Measurements from ENCODE around the gene EPN1. TPM values are rescaled to one million over a fixed set of nuclear protein-coding genes. Genes with fewer than 3 reads are reported as not detected.
A peak's percentile ranks its signal among the peaks of the same experiment; 100 is the strongest.

Gene EPN1
- total and polyA plus RNA-seq, 9 of the 15 experiments (the other 6 are each of a cell fraction or from before 2014, with no cell fraction given) = 0.08 to 138 (median 12.7) TPM

GRCh38 chr19:55674841-55675660, at the start of gene EPN1 (continued):
- TF ChIP-seq UBTF (IDR thresholded peaks at IDR 0.05; ENCODE audit: borderline replicate concordance in 1 of 2, low read depth in 2 of 2, low read length in 2 of 2) = peak; percentile 45 to 93; a peak in 2 of 4 replicates
- TF ChIP-seq ARHGAP35 (IDR thresholded peaks at IDR 0.05; ENCODE audit: partially characterized antibody) = no peak
- TF ChIP-seq NUFIP1 (IDR thresholded peaks at IDR 0.05; ENCODE audit: partially characterized antibody) = no peak
- no peak for TF ChIP-seq TCF7 (IDR thresholded peaks at IDR 0.05; ENCODE audit: borderline replicate concordance)
- no peak for TF ChIP-seq ZNF311 (CRISPR knock-in tag; IDR thresholded peaks at IDR 0.05)
- peak; percentile 45; the same call in 1 of the 2 replicates for TF ChIP-seq FOSL1 (tag; conservative IDR thresholded peaks at IDR 0.05)
- no peak for TF ChIP-seq ZNF133 (CRISPR knock-in tag; IDR thresholded peaks at IDR 0.05)
- TF ChIP-seq SP2 (IDR thresholded peaks at IDR 0.05; ENCODE audit: extremely low read depth, low read depth, low read length, poor library complexity, severe bottlenecking) = no peak
- no peak for TF ChIP-seq IRF2 (CRISPR knock-in tag; IDR thresholded peaks at IDR 0.05)
- no peak for TF ChIP-seq PBX2 (CRISPR knock-in tag; IDR thresholded peaks at IDR 0.05; ENCODE audit: low read depth)
- no peak for TF ChIP-seq PBX2 (tag; conservative IDR thresholded peaks at IDR 0.05; ENCODE audit: low read depth)
- TF ChIP-seq MTF1 (CRISPR knock-in tag; IDR thresholded peaks at IDR 0.05; ENCODE audit: borderline replicate concordance) = no peak
- no peak for TF ChIP-seq NBN (IDR thresholded peaks at IDR 0.05; ENCODE audit: low read depth)
- TF ChIP-seq BCL6 (CRISPR knock-in tag; IDR thresholded peaks at IDR 0.05) = no peak
- no peak for TF ChIP-seq ILK (tag; IDR thresholded peaks at IDR 0.05; ENCODE audit: borderline replicate concordance, low read depth)
- no peak for TF ChIP-seq BCOR (IDR thresholded peaks at IDR 0.05)
- no peak for TF ChIP-seq NFATC3 (IDR thresholded peaks at IDR 0.05)
- TF ChIP-seq TAF9B (IDR thresholded peaks at IDR 0.05; ENCODE audit: partially characterized antibody) = no peak
- peak; percentile 35; the same call in 1 of the 2 replicates for TF ChIP-seq EP300 (IDR thresholded peaks at IDR 0.05; ENCODE audit: low read length)
- no peak for TF ChIP-seq KHSRP (IDR thresholded peaks at IDR 0.05)
- peak; percentile 51; the same call in 1 of the 2 replicates for TF ChIP-seq MTA3 (IDR thresholded peaks at IDR 0.05; ENCODE audit: borderline replicate concordance)
- TF ChIP-seq ZNF395 (CRISPR knock-in tag; IDR thresholded peaks at IDR 0.05) = no peak
